ENCODE results near the gene LINC00632.
"Not testable (repeated sequence)": the region's sequence is repeated elsewhere in the genome, so short reads cannot be mapped to it uniquely, and the experiment has no call there.

The LINC00632 gene

GRCh38 chrX:140709421-140709846 is at the start of gene LINC00632:
LINC00632 (plus strand) TSS chrX:140709759.
- DNase-seq: no peak
- in situ Hi-C loops (cut with MboI; ENCODE audit: low pct_unique_long_range_greater_than_20kb, low sequenced_read_pairs): no loop called here

- in situ Hi-C loops (cut with MboI; ENCODE audit: low pct_unique_long_range_greater_than_20kb, low sequenced_read_pairs): no loop called here
- peak; percentile 1 for DNase-seq
Measured at GRCh38 chrX:140661643-140662042, 47.9 kb upstream of the LINC00632 start.

- in situ Hi-C loops (cut with MboI; ENCODE audit: low pct_unique_long_range_greater_than_20kb, low sequenced_read_pairs): no loop called here
Measured at GRCh38 chrX:140664939-140665338, 44.6 kb upstream of the LINC00632 start.

GRCh38 chrX:140672840-140673731 is 36.5 kb upstream of the LINC00632 start:
- no peak for DNase-seq
- in situ Hi-C loops (cut with MboI; ENCODE audit: low pct_unique_long_range_greater_than_20kb, low sequenced_read_pairs): no loop called here

More at GRCh38 chrX:140664939-140665338, 44.6 kb upstream of the LINC00632 start:
- peak; percentile 42 for DNase-seq

GRCh38 chrX:140687706-140688105 is 21.9 kb upstream of the LINC00632 start:
- in situ Hi-C loops (cut with MboI; ENCODE audit: low pct_unique_long_range_greater_than_20kb, low sequenced_read_pairs): no loop called here
- DNase-seq: no peak

GRCh38 chrX:140691596-140691995 is 18.0 kb upstream of the LINC00632 start:
- not testable (repeated sequence) for DNase-seq

GRCh38 chrX:140697618-140698017 is 11.9 kb upstream of the LINC00632 start:
- DNase-seq: peak; percentile 18
- in situ Hi-C loops (cut with MboI; ENCODE audit: low pct_unique_long_range_greater_than_20kb, low sequenced_read_pairs): no loop called here

More at GRCh38 chrX:140691596-140691995, 18.0 kb upstream of the LINC00632 start:
- in situ Hi-C loops (cut with MboI; ENCODE audit: low pct_unique_long_range_greater_than_20kb, low sequenced_read_pairs): not testable (repeated sequence)

GRCh38 chrX:140701480-140701879 is 8.1 kb upstream of the LINC00632 start:
- in situ Hi-C loops (cut with MboI; ENCODE audit: low pct_unique_long_range_greater_than_20kb, low sequenced_read_pairs): no loop called here
- peak; percentile 17 for DNase-seq

- DNase-seq: no peak
- in situ Hi-C loops (cut with MboI; ENCODE audit: low pct_unique_long_range_greater_than_20kb, low sequenced_read_pairs): no loop called here
Measured at GRCh38 chrX:140710710-140711109, 1.2 kb downstream of the LINC00632 start.

- DNase-seq: no peak
- in situ Hi-C loops (cut with MboI; ENCODE audit: low pct_unique_long_range_greater_than_20kb, low sequenced_read_pairs): no loop called here
Measured at GRCh38 chrX:140711894-140712293, 2.3 kb downstream of the LINC00632 start.

- in situ Hi-C loops (cut with MboI; ENCODE audit: low pct_unique_long_range_greater_than_20kb, low sequenced_read_pairs): no loop called here
- peak; percentile 55 for DNase-seq
Measured at GRCh38 chrX:140712413-140713173, 3.0 kb downstream of the LINC00632 start.

GRCh38 chrX:140713174-140713539 is 3.6 kb downstream of the LINC00632 start:
- in situ Hi-C loops (cut with MboI; ENCODE audit: low pct_unique_long_range_greater_than_20kb, low sequenced_read_pairs): no loop called here
- DNase-seq: no peak

GRCh38 chrX:140715787-140716186 is 6.2 kb downstream of the LINC00632 start:
- in situ Hi-C loops (cut with MboI; ENCODE audit: low pct_unique_long_range_greater_than_20kb, low sequenced_read_pairs): no loop called here
- no peak for DNase-seq

GRCh38 chrX:140723121-140723715 is 13.7 kb downstream of the LINC00632 start:
- in situ Hi-C loops (cut with MboI; ENCODE audit: low pct_unique_long_range_greater_than_20kb, low sequenced_read_pairs): no loop called here

GRCh38 chrX:140724309-140724708 is 14.8 kb downstream of the LINC00632 start:
- in situ Hi-C loops (cut with MboI; ENCODE audit: low pct_unique_long_range_greater_than_20kb, low sequenced_read_pairs): no loop called here
- no peak for DNase-seq

More at GRCh38 chrX:140723121-140723715, 13.7 kb downstream of the LINC00632 start:
- DNase-seq: no peak

GRCh38 chrX:140724736-140725135 is 15.2 kb downstream of the LINC00632 start:
- no peak for DNase-seq

GRCh38 chrX:140725500-140725899 is 15.9 kb downstream of the LINC00632 start:
- DNase-seq: no peak
- in situ Hi-C loops (cut with MboI; ENCODE audit: low pct_unique_long_range_greater_than_20kb, low sequenced_read_pairs): no loop called here

More at GRCh38 chrX:140724736-140725135, 15.2 kb downstream of the LINC00632 start:
- in situ Hi-C loops (cut with MboI; ENCODE audit: low pct_unique_long_range_greater_than_20kb, low sequenced_read_pairs): no loop called here

GRCh38 chrX:140733766-140734342 is 24.3 kb downstream of the LINC00632 start:
- in situ Hi-C loops (cut with MboI; ENCODE audit: low pct_unique_long_range_greater_than_20kb, low sequenced_read_pairs): no loop called here
- peak; percentile 55 for DNase-seq

GRCh38 chrX:140744085-140744484 is 34.5 kb downstream of the LINC00632 start:
- in situ Hi-C loops (cut with MboI; ENCODE audit: low pct_unique_long_range_greater_than_20kb, low sequenced_read_pairs): no loop called here
- no peak for DNase-seq
